NCI-H146 (cell line): ENCODE results near the gene CNTNAP5.
A peak's percentile ranks its signal among the peaks of the same experiment; 100 is the strongest.
"Not testable (repeated sequence)": the region's sequence is repeated elsewhere in the genome, so short reads cannot be mapped to it uniquely, and the experiment has no call there.

ENCODE experiments used
- DNase-seq: peaks from one replicate; lab custom pipeline; 2025; lab: John Stamatoyannopoulos, UW

CNTNAP5 gene

DNA sequence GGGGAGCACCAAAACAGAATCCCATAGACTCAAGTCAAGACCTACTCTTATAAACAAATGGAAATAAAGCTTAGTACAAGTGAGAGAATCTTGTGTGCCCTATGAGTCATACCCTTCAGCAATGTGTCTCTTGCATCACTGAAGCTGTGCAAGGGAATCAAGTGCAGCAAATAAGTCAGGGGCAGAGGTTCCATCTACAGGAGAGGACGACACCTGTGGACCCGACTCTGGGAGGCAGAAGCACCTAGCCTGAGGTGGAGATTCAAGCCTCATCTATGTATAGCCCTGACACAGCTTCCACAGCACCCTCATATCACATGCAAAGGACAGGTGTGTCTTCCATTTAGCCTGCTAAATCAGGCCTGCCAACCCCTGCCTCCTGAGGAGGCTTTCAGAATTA, 298.2 kb downstream of the CNTNAP5 start:
- no peak for DNase-seq

DNA sequence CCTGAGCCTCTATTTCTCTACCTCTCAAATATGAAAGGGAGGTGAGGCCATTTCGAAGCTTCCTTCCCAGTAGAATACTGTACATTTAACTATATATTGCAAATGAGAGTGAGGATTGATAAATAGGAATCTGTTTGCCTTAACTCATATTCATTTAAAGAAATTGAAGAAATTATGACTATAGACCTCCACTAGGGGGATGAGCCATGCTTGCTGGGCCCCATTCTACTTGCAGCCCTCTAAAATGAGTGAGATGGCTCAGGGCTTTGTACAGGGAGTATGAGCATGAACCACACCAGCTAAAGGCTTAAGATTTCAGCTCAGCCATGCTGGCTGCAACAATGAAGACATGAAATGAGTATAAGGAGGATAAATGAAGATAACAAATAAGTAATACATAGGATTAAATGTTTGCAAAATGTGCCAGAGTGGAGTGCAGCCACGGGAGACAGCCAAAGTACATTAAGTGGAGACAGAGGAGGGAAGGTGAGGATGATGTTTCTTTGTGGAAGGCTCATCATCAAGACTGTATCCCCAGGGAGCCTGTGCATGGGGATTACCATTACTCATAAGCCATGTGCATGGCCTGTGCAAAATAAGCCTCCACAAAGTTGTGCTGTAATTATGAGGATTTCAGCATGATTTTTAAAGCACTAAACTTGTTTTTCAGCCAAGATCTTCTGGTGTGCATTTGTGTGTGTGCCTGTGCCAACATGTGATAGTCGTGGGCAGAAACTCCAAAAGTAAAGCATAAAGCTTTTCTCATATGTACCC, 300.8 kb downstream of the CNTNAP5 start:
- peak; percentile 17 for DNase-seq

DNA sequence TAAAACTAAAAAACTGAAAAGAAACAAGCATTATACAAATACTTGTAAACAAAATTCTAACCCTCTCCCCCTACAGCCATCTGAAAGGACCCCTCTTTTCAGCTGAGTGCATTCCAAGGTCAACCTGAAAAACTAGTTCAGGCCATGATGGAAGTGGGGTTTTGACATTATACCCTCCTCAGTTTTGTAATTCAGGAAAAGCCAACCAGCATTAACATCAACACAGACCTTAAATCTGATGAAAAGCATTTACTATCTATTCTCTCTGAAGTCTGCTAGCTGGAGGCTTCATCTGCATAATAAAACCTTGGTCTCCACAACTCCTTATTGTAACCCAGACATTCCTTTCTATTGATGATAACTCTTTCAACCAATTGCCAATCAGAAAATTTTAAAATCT, 302.2 kb downstream of the CNTNAP5 start:
- DNase-seq = no peak

DNA sequence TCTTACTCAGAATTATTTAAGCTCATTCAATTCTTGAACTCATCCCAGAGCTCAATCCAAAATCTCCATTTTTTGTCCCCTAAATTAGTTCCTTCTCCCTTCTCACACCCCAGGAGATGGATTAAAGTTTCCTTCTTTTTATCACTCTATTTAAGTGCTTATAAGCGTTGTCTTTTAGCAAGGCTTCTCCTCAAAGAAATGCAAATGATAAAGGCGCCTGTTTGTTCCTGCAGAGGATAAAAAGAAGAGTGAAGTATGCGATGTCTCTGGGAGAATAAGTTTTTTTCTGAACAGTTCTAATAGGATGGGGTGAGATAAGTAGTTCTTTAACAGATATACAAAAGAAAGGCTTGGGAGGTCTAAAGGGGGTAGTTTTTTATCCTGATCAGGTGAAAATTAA, 303.3 kb downstream of the CNTNAP5 start:
- no peak for DNase-seq

DNA sequence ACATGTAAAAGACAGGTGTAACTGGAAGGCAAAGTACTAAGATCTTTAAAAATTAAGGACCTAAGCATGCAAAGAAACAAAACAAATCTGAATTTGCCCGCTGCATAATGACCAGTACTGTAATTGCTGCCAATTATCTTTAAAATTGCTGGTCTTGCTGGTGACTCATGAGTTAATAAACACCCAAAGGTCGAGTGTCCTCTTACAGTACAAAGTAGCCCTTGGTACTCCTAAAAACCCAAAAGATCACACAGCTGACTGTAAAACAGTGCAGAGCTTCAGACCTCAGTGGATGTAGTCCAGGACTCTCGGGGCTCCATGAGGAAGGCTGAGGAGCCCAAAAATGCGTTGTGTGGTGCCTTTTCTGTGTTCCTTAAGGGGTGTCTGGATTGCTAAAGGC, 308.7 kb downstream of the CNTNAP5 start:
- peak; percentile 39 for DNase-seq

DNA sequence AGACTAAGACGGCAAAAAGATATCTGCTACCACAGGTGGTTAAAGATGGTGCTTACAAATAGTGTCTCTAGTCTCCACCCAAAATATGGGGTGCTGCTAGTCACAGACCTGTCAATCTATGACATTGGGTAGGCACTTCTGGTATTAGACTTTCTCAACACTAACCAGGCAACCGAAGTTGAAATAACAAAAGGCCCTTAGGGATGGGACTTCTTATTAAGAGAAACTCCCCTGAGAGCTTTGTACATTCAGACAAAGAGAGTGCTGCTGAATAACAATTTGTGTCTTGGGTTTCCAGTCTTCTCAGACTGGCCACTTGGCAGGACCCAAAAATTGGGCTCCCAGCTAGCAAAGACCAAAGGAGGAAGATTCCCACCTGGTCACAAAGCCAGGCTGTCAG, 310.0 kb downstream of the CNTNAP5 start:
- DNase-seq = no peak

DNA sequence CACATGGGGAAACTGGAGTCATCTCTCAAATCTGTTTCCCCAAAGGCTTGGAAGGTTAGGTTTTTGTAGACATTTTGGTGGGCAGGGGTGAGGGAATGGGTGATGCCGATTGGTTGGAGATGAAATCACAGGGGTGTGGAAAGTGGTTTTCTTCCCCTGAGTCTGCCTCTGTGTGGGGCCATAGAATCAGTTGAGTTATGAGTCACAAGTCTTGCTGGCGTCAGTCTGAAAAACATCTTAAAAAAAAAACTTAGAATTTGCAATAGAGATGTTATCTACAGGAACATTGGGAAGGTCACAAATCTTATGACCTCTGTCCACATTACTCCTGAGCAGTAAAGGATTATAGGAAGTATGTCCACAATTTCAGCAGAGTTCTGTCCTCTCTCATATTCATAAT, 314.6 kb downstream of the CNTNAP5 start:
- DNase-seq = no peak

DNA sequence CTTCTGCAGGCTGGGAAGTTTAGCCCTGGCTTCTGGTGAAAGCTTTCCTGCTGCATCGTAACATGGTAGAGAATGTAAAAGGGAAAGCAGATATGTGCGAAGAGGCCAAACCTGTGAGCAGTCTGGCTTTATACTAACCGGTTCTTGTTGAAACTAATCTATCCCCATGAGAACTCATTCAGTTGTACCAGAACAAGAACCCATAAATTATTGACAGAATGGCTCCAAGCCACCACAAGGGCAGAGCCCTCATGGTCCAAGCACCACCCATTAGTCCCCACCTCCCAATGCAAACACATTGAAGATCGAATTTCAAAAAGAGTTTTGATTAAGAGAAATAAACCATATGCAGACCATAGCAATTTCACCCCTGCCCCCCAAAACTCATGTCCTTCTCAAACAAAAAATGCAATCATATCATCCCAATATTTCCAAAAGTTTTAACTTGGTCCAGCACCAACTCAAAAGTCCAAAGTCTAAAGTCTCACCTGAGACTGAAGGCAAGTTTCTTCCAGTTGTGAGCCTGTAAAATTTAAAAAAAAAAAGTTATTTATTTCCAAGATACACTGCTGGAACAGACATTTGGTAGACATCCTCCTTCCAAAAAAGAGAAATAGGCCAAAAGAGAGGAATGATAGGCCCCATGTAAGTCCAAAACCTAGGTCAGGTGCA, 318.9 kb downstream of the CNTNAP5 start:
- DNase-seq = no peak

DNA sequence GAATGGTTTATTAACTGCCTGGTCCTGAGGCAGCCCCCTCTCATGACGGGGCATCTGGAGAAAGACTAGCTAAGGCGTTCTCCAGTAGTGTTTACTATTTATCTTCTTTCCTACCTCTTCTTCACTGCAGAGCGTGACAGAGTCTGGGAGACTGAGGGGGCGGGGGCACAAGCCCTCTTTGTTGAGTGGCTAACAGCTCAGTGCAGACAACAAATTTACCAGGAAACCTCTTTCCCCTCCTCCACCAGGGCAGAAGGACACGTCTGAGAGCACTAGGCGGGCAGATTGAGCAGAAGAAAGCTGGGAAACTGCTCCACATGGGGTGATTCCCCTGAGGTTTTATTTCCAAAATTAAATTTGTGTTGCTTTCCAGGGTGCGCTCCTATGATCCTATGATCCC, 322.1 kb downstream of the CNTNAP5 start:
- no peak for DNase-seq

DNA sequence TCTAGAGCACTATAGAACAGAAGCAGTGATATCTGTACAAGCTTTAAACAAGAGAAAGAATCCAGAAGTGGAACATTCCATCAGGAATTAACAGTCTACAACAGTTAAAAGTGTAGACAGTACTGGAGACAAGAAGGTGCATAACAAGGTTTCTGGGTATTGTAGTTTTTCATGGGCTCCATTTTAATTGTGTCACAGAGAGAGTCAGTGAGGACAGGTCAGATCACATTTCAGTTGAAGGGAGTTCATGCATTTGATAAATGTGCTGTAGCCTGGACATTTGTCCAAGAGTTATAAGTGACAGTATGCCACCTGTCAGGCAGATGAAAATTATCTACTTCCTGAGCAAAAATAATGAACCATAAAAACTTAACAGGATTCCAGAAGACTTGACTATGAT, 328.6 kb downstream of the CNTNAP5 start:
- peak; percentile 21 for DNase-seq

DNA sequence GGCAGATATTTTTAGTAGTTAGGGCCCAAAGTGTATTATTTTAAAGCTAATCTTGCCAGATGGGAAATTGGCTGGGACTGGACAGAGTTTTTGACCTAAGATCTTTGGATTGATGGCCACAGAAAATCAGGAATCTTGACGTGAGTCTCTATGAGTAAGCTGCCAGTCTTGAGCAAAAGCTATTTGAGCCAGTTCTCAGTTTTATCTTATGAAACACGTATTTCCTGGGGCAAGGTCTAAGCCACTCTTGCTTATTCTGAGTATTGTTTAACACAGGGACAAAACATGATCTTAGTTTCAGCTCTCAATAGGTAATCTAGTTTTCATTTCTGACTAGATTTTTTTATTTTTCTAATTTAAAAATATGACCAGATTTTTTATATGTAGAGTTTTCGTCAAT, 329.4 kb downstream of the CNTNAP5 start:
- no peak for DNase-seq

DNA sequence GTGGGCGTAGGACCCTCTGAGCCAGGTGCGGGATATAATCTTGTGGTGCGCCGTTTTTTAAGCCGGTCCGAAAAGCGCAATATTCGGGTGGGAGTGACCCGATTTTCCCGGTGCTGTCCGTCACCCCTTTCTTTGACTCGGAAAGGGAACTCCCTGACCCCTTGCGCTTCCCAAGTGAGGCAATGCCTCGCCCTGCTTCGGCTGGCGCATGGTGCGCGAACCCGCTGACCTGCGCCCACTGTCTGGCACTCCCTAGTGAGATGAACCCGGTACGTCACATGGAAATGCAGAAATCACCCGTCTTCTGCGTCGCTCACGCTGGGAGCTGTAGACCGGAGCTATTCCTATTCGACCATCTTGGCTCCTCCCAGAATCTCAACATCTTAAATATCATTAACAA, 336.9 kb downstream of the CNTNAP5 start:
- not testable (repeated sequence) for DNase-seq

DNA sequence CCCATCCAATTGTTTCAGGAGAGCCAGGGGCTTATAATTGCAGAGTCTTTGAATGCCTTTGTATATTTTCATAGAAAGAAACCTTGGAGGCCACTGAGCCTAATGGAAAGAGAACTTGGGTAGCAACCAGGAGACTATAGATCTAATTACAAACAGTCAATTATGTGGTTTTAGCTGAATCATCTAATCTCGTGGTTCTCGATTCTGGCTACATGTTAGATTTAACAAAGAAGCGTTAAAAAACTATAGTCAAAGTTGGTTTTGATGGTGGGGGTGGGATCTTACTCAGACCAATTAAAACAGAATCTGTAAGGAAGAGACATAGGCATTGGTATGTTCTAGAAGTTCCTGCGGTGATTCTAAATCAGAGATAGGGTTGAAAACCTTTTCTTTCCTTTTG, 344.1 kb downstream of the CNTNAP5 start:
- DNase-seq = no peak

DNA sequence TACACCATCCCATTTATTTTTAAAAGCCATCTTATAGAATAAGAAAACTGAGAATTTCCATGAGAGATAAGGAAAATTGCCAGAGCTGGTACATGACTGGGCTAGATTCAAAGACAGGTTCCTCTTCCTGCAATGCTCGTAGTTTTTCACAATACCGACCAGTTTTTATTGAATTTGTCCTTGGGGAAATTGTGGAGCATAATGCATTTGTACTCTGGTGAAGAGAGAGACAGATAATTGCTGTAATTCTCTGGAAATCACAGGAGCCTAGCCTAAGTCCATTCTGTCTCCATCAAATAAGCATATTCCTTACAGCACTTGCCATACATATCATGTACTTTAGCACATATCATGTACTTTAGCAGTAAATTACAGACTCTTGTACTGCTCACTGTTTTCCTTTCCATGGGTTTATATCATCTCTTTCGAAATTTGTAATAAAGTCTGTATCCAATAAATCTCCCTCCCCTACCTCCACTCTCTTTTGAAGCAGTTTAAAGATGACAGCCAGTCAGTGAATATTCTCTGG, 355.2 kb downstream of the CNTNAP5 start:
- no peak for DNase-seq

DNA sequence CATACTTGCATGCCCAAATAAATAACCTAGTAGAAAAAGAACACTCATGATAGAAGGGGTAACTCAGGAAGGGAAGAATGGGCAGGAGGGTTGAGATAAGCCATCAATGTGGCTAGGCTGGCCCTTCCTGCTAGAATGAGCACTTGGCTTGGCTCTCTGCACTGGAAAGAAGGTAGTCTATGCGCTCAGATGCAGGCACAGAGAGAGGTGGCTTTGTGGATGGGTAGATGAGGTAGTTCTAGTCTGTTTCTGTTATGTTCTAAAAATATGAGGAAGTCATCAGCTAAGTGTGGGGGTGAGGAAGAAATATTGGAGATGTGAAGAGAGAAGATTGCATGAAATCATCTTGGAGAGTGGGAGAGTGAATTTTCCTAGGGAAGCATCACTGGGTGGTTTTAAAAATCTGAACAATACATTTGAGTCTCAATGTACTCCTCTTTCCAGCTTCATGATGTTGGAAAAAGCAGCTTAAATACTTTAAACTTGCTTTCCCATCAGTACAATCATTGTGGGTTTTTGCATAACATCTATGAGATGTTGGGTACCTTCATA, 357.1 kb downstream of the CNTNAP5 start:
- no peak for DNase-seq

DNA sequence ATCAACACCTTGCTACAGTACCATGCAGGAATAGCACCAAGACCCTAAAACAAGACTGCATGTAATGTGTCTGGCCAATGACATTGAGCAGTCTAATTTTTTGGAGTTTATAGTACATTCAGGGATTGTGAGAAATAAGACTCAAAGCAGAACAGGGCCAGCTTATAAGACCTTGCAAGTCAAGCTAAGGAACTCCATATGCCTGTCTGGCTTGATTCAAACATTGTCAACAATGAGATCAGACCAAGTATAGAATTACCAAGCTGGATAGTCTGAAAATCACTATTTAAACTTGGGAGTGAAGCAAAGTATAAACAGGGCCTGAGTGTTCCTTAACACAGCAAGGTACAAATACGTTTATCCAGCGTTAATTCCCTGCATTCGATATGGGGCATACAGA, 370.9 kb downstream of the CNTNAP5 start:
- DNase-seq = no peak

DNA sequence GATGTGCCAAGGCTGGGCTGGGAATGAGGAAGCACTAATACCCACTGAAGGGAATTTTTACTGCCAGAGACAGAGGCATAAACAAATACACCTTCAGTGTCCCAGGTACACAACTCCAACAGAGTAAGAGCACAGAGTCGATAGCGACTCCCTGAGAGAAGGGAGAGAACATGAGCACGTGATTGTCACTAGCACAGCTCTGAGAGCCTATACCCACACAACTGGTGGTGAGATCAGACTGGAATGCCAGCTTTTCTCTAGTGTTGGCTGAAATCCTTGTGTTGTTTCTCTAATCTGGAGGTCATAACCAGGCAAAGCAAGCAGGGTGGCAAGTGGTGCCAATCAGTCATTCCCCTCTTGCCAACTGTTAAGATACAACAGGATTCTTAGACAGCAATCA, 377.2 kb downstream of the CNTNAP5 start:
- DNase-seq = no peak

DNA sequence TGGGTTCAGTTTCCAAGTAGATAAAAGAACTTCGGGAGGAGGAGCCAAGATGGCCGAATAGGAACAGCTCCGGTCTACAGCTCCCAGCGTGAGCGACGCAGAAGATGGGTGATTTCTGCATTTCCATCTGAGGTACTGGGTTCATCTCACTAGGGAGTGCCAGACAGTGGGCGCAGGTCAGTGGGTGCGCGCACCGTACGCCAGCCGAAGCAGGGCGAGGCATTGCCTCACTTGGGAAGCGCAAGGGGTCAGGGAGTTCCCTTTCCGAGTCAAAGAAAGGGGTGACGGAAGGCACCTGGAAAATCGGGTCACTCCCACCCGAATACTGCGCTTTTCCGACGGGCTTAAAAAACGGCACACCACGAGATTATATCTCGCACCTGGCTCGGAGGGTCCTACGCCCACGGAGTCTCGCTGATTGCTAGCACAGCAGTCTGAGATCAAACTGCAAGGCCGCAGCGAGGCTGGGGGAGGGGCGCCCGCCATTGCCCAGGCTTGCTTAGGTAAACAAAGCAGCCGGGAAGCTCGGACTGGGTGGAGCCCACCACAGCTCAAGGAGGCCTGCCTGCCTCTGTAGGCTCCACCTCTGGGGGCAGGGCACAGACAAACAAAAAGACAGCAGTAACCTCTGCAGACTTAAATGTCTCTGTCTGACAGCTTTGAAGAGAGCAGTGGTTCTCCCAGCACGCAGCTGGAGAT, 382.9 kb downstream of the CNTNAP5 start:
- not testable (repeated sequence) for DNase-seq

DNA sequence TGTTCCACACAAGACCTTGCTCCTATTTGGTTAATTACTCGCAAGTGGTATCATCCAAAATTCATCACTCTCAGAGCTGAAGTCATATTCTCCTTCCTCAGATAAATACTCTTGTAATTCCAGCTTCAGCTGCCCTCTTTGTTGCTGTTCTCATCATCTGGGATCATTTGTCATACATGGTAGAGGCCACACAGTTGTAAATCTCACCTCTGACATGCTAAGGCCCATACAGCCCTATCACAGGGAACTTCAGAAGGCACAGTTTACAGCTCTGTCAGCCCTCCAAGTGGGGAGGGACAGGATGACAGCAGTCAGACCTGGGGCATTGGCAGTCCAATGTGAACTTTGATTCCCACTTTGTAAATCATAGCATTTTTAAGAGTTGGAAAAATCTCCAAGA, 399.0 kb downstream of the CNTNAP5 start:
- DNase-seq = no peak

DNA sequence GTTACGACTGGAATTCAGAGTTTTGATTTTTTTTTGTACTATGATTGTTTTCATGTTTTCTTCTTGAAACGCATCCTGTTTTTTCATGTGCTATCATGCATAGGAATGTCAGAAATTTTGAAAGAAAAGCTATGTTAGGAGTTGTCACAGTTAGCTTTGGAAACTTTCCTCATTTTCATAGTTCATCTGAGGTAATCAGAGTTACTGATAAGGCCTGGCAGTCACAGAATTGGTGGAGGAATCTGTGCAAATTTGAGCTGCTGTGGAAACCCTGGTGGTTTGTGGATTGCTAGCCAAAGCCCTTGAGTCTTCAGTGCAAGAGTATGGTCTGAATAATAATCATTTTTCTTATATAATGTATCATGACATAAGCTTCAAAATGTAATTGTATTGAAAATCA, 401.0 kb downstream of the CNTNAP5 start:
- DNase-seq = no peak

DNA sequence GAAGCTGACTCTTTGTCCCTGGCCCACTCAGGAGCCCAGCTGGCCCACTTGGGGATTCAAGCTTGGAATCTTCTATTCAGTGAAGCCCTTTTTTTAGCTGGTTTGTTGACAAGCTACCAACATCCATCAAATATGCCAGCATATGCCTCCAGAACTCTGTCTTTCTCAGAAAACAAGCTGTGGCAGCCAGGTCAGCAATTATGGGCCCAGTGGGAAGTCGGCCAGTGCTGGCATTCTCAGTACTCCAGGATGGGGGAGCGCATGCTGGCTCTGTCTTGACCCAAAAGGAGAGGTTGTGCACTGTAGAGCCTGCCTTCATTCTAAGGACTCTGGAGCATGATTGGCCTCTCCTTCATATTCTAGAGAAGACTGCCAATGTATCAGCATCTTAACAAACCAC, 401.5 kb downstream of the CNTNAP5 start:
- peak; percentile 18 for DNase-seq

DNA sequence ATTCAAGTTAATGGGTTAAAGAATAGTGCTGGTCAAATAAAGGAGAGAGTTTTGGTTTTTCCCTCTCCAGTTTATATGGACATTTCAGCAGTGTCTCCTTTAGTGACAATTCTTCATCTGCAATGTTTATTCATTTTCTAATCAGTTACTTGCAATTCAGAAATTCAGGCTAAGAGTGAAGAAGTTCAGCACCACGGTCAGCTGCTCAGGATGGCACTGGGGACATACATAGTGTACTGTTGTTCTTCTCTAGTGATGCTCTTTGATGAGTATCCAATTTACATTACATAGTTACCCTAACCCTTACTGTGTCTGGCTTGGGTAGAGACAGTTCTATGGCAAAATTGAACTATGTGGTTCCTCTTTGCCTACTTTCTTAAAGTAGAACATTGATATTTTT, 412.7 kb downstream of the CNTNAP5 start:
- DNase-seq = no peak

DNA sequence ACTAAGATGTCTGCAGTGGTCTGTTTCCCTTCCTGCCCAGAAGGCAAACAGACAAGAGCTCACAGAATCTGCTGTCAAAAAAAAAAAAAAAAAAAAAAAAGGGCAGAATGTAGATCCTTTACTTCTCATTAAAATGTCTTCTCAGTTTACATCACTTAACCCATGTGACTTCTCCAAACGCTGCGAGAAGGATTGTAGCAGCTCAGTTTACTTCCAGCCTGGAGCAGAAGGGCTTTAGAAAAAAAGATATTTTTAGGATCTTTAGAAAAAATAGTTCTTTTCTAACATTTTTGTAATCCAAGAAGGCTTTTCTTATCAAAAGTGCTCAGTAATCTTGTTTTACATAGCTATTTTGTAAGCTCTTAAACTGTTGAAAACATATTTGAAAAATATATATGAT, 425.4 kb downstream of the CNTNAP5 start:
- no peak for DNase-seq
